Uterus (tissue), 2 donors: Measurements from ENCODE around the gene TRAPPC11.

Experiments used
- POLR2A ChIP-seq, 2 donors: fragments of 450-650 bp; IDR thresholded peaks; one replicate each; pipeline ENCODE4 v1.6.1; 2016; ENCODE audit warnings: antibody characterized with exemption in 2 of 2, mild to moderate bottlenecking in 1 of 2, moderate library complexity in 1 of 2
- TF ChIP-seq, protein P1 (sequence below), 4 experiments: fragments of 200-600 bp in 2 of 4; fragments of 450-650 bp in 2 of 4; sonication (generic) in 2 of 4; IDR thresholded peaks; one replicate each; pipeline ENCODE4 v1.5.1; 2016 to 2019; ENCODE audit warnings: antibody characterized with exemption in 4 of 4, mild to moderate bottlenecking in 2 of 4, moderate library complexity in 1 of 4

- TF ChIP-seq, protein P1, sequence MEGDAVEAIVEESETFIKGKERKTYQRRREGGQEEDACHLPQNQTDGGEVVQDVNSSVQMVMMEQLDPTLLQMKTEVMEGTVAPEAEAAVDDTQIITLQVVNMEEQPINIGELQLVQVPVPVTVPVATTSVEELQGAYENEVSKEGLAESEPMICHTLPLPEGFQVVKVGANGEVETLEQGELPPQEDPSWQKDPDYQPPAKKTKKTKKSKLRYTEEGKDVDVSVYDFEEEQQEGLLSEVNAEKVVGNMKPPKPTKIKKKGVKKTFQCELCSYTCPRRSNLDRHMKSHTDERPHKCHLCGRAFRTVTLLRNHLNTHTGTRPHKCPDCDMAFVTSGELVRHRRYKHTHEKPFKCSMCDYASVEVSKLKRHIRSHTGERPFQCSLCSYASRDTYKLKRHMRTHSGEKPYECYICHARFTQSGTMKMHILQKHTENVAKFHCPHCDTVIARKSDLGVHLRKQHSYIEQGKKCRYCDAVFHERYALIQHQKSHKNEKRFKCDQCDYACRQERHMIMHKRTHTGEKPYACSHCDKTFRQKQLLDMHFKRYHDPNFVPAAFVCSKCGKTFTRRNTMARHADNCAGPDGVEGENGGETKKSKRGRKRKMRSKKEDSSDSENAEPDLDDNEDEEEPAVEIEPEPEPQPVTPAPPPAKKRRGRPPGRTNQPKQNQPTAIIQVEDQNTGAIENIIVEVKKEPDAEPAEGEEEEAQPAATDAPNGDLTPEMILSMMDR (IDR thresholded peaks at IDR 0.05), result peak in 3 of 4 experiments; percentile 39 to 72 (median 57)
- TF ChIP-seq POLR2A (IDR thresholded peaks at IDR 0.05), result peak; percentile 87 to 89
These were observed at the start of gene TRAPPC11, which contains the start of gene RWDD4 for GRCh38 chr4:183659029-183659871.
